Measurements from ENCODE around the gene TELO2.
A peak's percentile ranks its signal among the peaks of the same experiment; 100 is the strongest.

The TELO2 gene

DNA sequence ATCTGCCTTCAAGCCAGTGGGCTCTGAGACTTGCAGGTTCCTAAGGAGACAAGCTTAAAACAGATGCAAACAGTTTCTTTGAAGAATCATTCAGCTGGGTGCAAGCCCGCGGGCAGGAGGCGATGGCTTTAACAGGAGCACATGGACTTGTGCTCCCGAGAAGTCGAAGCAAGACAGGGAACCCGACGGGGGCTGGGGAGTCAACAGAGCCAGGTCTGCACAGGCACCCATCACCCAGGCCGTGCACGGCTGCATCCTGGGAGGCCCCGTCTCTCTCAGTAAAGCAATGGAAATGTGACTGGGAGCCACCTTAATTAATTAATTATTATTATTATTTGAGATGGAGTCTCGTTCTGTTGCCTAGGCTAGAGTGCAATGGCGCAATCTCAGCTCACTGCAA, 4.1 kb upstream of the TELO2 start:
- H3K27ac ChIP-seq (ENCODE audit: insufficient read depth, low read depth, low read length, poor library complexity, severe bottlenecking), result no peak overlapping the region
- no peaks in the 10 kb centered on the region for H3K36me3 ChIP-seq (ENCODE audit: control insufficient read depth, insufficient read depth, low read length)
- H3K4me3 ChIP-seq (ENCODE audit: insufficient read depth, low read depth, low read length), result no peak overlapping the region
- no peaks in the 10 kb centered on the region for H3K9me3 ChIP-seq (ENCODE audit: control insufficient read depth, low read length)
- WGBS, 2 experiments, result 89 to 95% methylated on average over 11 to 12 of the region's 12 CpGs
- H3K4me1 ChIP-seq (ENCODE audit: control insufficient read depth, insufficient read depth, low read length), result peaks cover 3% of the 10 kb centered on the region
- H3K27me3 ChIP-seq (ENCODE audit: control insufficient read depth, insufficient read depth, low read length, poor library complexity, severe bottlenecking), result no peaks in the 10 kb centered on the region

DNA sequence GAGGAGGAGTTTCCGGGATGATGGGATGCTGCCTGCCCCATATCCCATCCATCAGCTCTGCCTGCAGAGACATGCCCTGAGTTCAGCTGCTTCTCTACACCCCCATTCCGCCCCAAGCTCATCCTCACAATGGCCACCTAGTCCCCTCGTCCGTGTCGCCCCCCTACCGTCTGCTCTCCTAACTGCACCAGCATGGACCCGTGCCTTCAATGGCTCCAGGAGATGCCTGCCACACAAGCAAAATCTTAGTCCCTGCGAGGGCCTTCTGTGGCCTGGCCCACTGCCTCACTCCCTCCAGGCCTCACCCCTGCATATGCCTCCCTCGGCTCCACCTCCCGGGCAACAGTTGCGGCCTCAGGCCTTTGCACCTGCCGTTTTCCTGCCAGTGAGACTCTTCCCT, 1.8 kb upstream of the TELO2 start:
- peaks cover 12% of the 10 kb centered on the region for H3K36me3 ChIP-seq (ENCODE audit: control insufficient read depth, insufficient read depth, low read length)
- peaks cover 9% of the 10 kb centered on the region for H3K4me1 ChIP-seq (ENCODE audit: control insufficient read depth, insufficient read depth, low read length)
- no peak overlapping the region for H3K4me3 ChIP-seq (ENCODE audit: insufficient read depth, low read depth, low read length)
- H3K9me3 ChIP-seq (ENCODE audit: control insufficient read depth, low read length), result no peaks in the 10 kb centered on the region
- no peaks in the 10 kb centered on the region for H3K27me3 ChIP-seq (ENCODE audit: control insufficient read depth, insufficient read depth, low read length, poor library complexity, severe bottlenecking)
- no peak overlapping the region for H3K27ac ChIP-seq (ENCODE audit: insufficient read depth, low read depth, low read length, poor library complexity, severe bottlenecking)
- 88% methylated on average over 12 of the region's 12 CpGs for WGBS, 2 experiments

- Histone ChIP-seq H3K27ac (ENCODE audit: insufficient read depth, low read depth, low read length, poor library complexity, severe bottlenecking) (no peak overlapping the region), H3K9me3 (ENCODE audit: control insufficient read depth, low read length) (no peaks in the 10 kb centered on the region), H3K36me3 (ENCODE audit: control insufficient read depth, insufficient read depth, low read length) (peaks cover 21% of the 10 kb centered on the region), H3K4me3 (ENCODE audit: insufficient read depth, low read depth, low read length) (peak overlapping the region; percentile 85), H3K4me1 (ENCODE audit: control insufficient read depth, insufficient read depth, low read length) (peaks cover 9% of the 10 kb centered on the region), H3K27me3 (ENCODE audit: control insufficient read depth, insufficient read depth, low read length, poor library complexity, severe bottlenecking) (no peaks in the 10 kb centered on the region)
- 91 to 92% methylated on average over 23 of the region's 23 CpGs for WGBS, 2 experiments
These were observed 858 bp upstream of the TELO2 start for GRCh38 chr16:1492082-1492922.

DNA sequence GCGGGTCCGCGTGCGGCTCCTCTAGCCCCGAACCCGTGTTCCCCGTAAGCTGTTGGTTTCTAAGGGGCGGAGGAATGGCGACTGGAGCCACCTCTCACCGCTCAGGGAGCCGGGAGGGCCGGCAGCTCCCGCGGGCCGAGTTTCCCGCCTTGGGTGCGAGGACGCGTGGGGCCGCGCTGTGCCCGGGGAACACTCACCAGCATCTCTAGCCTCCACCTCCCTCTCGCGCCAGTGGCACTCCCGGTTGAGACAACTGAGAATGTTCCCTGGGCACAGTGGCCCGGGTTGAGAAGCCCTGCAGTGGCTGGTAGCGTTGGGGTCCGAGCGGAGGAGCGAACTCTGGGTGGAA, 560 bp downstream of the TELO2 start:
- peaks cover 9% of the 10 kb centered on the region for H3K4me1 ChIP-seq (ENCODE audit: control insufficient read depth, insufficient read depth, low read length)
- H3K27ac ChIP-seq (ENCODE audit: insufficient read depth, low read depth, low read length, poor library complexity, severe bottlenecking), result no peak overlapping the region
- 1 to 3% methylated on average over 30 of the region's 30 CpGs for WGBS, 2 experiments
- H3K9me3 ChIP-seq (ENCODE audit: control insufficient read depth, low read length), result no peaks in the 10 kb centered on the region
- H3K36me3 ChIP-seq (ENCODE audit: control insufficient read depth, insufficient read depth, low read length), result peaks cover 23% of the 10 kb centered on the region
- no peaks in the 10 kb centered on the region for H3K27me3 ChIP-seq (ENCODE audit: control insufficient read depth, insufficient read depth, low read length, poor library complexity, severe bottlenecking)
- peak overlapping the region; percentile 85 for H3K4me3 ChIP-seq (ENCODE audit: insufficient read depth, low read depth, low read length)

- 60 to 61% methylated on average over 25 of the region's 25 CpGs for WGBS, 2 experiments
- Histone ChIP-seq H3K4me1 (ENCODE audit: control insufficient read depth, insufficient read depth, low read length) (peaks cover 9% of the 10 kb centered on the region), H3K27ac (ENCODE audit: insufficient read depth, low read depth, low read length, poor library complexity, severe bottlenecking) (no peak overlapping the region)
These were observed 1.0 kb downstream of the TELO2 start for GRCh38 chr16:1494129-1494640.

DNA sequence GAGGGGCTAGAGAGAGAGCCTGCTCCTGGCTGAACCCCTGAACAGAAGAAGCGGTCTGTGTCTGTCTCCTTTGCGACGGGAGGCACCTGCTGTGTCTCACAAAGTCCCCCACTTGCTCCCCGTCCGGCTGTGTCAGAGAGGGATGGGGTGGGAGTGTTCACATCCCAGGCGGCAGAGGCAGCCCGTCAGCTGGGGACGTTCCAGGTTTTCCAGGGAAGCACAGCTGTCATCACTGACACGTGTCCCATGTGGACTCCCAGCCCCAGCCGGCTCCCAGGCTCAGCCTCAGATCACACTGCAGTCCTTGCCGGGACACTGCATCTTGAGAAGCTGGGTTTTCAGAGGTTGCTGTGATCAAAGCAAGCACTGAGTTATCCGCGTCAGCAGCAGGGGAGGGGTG, 1.6 kb downstream of the TELO2 start:
- no peak overlapping the region for H3K27ac ChIP-seq (ENCODE audit: insufficient read depth, low read depth, low read length, poor library complexity, severe bottlenecking)
- WGBS, 2 experiments, result 94 to 95% methylated on average over 13 of the region's 13 CpGs
- no peaks in the 10 kb centered on the region for H3K27me3 ChIP-seq (ENCODE audit: control insufficient read depth, insufficient read depth, low read length, poor library complexity, severe bottlenecking)
- H3K9me3 ChIP-seq (ENCODE audit: control insufficient read depth, low read length), result no peaks in the 10 kb centered on the region
- no peak overlapping the region for H3K4me3 ChIP-seq (ENCODE audit: insufficient read depth, low read depth, low read length)
- peaks cover 23% of the 10 kb centered on the region for H3K36me3 ChIP-seq (ENCODE audit: control insufficient read depth, insufficient read depth, low read length)
- H3K4me1 ChIP-seq (ENCODE audit: control insufficient read depth, insufficient read depth, low read length), result peaks cover 9% of the 10 kb centered on the region

More at GRCh38 chr16:1494129-1494640, 1.0 kb downstream of the TELO2 start:
- H3K4me3 ChIP-seq (ENCODE audit: insufficient read depth, low read depth, low read length), result peak overlapping the region; percentile 85
- no peaks in the 10 kb centered on the region for H3K27me3 ChIP-seq (ENCODE audit: control insufficient read depth, insufficient read depth, low read length, poor library complexity, severe bottlenecking)
- no peaks in the 10 kb centered on the region for H3K9me3 ChIP-seq (ENCODE audit: control insufficient read depth, low read length)
- H3K36me3 ChIP-seq (ENCODE audit: control insufficient read depth, insufficient read depth, low read length), result peaks cover 23% of the 10 kb centered on the region

DNA sequence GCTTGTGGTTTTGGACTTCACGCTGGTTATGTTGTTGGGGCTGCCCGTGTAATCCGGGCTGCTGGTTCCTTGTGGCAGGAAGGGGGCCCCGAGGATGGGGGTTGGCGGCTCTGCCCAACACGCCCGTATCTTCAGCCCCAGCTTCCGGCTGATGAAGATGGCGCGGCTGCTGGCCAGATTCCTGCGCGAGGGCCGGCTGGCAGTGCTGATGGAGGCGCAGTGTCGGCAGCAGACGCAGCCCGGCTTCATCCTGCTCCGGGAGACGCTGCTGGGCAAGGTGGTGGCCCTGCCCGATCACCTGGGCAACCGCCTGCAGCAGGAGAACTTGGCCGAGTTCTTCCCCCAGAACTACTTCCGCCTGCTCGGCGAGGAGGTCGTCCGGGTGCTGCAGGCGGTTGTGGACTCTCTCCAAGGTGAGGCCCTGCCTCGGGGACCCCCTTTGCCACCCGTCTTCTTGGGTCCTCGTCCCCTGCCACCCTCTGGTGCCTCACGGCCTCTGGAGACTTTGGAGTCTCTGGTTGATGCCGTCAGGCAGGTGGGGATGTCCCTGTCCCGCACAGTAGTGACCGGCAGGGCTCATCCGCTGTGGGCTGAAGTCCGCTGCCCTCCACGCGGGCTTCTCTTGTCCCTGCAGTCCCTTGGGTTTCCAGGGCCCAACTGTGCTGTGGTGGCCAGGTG, 2.2 kb downstream of the TELO2 start:
- Histone ChIP-seq H3K27me3 (ENCODE audit: control insufficient read depth, insufficient read depth, low read length, poor library complexity, severe bottlenecking) (no peaks in the 10 kb centered on the region), H3K9me3 (ENCODE audit: control insufficient read depth, low read length) (no peaks in the 10 kb centered on the region), H3K4me1 (ENCODE audit: control insufficient read depth, insufficient read depth, low read length) (peaks cover 9% of the 10 kb centered on the region), H3K36me3 (ENCODE audit: control insufficient read depth, insufficient read depth, low read length) (peaks cover 23% of the 10 kb centered on the region), H3K4me3 (ENCODE audit: insufficient read depth, low read depth, low read length) (no peak overlapping the region), H3K27ac (ENCODE audit: insufficient read depth, low read depth, low read length, poor library complexity, severe bottlenecking) (no peak overlapping the region)
- 97% methylated on average over 39 of the region's 39 CpGs for WGBS, 2 experiments

GRCh38 chr16:1495889-1496262, 2.7 kb downstream of the TELO2 start:
- H3K36me3 ChIP-seq (ENCODE audit: control insufficient read depth, insufficient read depth, low read length), result peaks cover 23% of the 10 kb centered on the region
- no peaks in the 10 kb centered on the region for H3K27me3 ChIP-seq (ENCODE audit: control insufficient read depth, insufficient read depth, low read length, poor library complexity, severe bottlenecking)
- peaks cover 9% of the 10 kb centered on the region for H3K4me1 ChIP-seq (ENCODE audit: control insufficient read depth, insufficient read depth, low read length)
- H3K4me3 ChIP-seq (ENCODE audit: insufficient read depth, low read depth, low read length), result no peak overlapping the region
- 94 to 95% methylated on average over 25 of the region's 25 CpGs for whole genome bisulfite sequencing, 2 experiments
- no peak overlapping the region for H3K27ac ChIP-seq (ENCODE audit: insufficient read depth, low read depth, low read length, poor library complexity, severe bottlenecking)
- no peaks in the 10 kb centered on the region for H3K9me3 ChIP-seq (ENCODE audit: control insufficient read depth, low read length)

DNA sequence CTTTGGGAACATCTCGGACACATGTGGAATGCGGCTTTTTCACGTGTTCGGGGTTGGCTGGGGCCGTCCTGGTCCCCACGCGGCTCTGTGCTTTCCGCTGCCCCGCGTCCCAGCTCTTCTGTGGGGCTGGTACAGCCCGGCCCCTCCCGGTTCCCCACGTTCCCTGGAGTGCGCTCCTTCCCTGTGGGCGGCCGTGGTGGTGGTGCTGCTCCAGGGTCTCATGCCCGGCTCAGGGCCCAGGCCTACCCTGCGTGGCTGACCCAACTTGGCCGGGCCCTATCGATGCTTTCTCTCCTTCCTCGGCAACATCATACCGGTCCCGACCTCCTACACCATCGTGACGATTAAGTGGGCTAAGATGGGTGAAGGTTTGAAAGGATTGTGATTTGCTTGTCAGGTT, 3.3 kb downstream of the TELO2 start:
- H3K36me3 ChIP-seq (ENCODE audit: control insufficient read depth, insufficient read depth, low read length), result peaks cover 24% of the 10 kb centered on the region
- WGBS, 2 experiments, result 95 to 96% methylated on average over 25 of the region's 25 CpGs
- H3K4me3 ChIP-seq (ENCODE audit: insufficient read depth, low read depth, low read length), result no peak overlapping the region
- no peaks in the 10 kb centered on the region for H3K9me3 ChIP-seq (ENCODE audit: control insufficient read depth, low read length)
- H3K27me3 ChIP-seq (ENCODE audit: control insufficient read depth, insufficient read depth, low read length, poor library complexity, severe bottlenecking), result no peaks in the 10 kb centered on the region
- no peak overlapping the region for H3K27ac ChIP-seq (ENCODE audit: insufficient read depth, low read depth, low read length, poor library complexity, severe bottlenecking)
- H3K4me1 ChIP-seq (ENCODE audit: control insufficient read depth, insufficient read depth, low read length), result peaks cover 9% of the 10 kb centered on the region

- no peak overlapping the region for H3K27ac ChIP-seq (ENCODE audit: insufficient read depth, low read depth, low read length, poor library complexity, severe bottlenecking)
- WGBS, 2 experiments, result 90 to 92% methylated on average over 21 of the region's 21 CpGs
- peaks cover 9% of the 10 kb centered on the region for H3K4me1 ChIP-seq (ENCODE audit: control insufficient read depth, insufficient read depth, low read length)
- no peaks in the 10 kb centered on the region for H3K27me3 ChIP-seq (ENCODE audit: control insufficient read depth, insufficient read depth, low read length, poor library complexity, severe bottlenecking)
- no peak overlapping the region for H3K4me3 ChIP-seq (ENCODE audit: insufficient read depth, low read depth, low read length)
- peaks cover 29% of the 10 kb centered on the region for H3K36me3 ChIP-seq (ENCODE audit: control insufficient read depth, insufficient read depth, low read length)
- H3K9me3 ChIP-seq (ENCODE audit: control insufficient read depth, low read length), result no peaks in the 10 kb centered on the region
These were observed 3.9 kb downstream of the TELO2 start for GRCh38 chr16:1497014-1497598.
